ENCODE measurements around the gene ADCY10. TPM values are rescaled to one million over a fixed set of nuclear protein-coding genes. Genes with fewer than 3 reads are reported as not detected.
A peak's percentile ranks its signal among the peaks of the same experiment; 100 is the strongest.

The ADCY10 gene
- total and polyA plus RNA-seq, 9 of the 15 experiments (the other 6 are each of a cell fraction or from before 2014, with no cell fraction given), result 0.08 to 0.86 (median 0.22) TPM

GRCh38 chr1:167936068-167936929 lies 22.4 kb upstream of the ADCY10 start, which contains the start of gene DCAF6 (continued):
- peak; percentile 78; the same call in 1 of the 2 replicates for TF ChIP-seq MTA3 (IDR thresholded peaks at IDR 0.05; ENCODE audit: borderline replicate concordance)
- no peak for TF ChIP-seq ZNF408 (CRISPR knock-in tag; IDR thresholded peaks at IDR 0.05; ENCODE audit: low read depth)
- no peak for TF ChIP-seq GABPB2 (CRISPR knock-in tag; conservative IDR thresholded peaks at IDR 0.05)
- TF ChIP-seq, protein P1, sequence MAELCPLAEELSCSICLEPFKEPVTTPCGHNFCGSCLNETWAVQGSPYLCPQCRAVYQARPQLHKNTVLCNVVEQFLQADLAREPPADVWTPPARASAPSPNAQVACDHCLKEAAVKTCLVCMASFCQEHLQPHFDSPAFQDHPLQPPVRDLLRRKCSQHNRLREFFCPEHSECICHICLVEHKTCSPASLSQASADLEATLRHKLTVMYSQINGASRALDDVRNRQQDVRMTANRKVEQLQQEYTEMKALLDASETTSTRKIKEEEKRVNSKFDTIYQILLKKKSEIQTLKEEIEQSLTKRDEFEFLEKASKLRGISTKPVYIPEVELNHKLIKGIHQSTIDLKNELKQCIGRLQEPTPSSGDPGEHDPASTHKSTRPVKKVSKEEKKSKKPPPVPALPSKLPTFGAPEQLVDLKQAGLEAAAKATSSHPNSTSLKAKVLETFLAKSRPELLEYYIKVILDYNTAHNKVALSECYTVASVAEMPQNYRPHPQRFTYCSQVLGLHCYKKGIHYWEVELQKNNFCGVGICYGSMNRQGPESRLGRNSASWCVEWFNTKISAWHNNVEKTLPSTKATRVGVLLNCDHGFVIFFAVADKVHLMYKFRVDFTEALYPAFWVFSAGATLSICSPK (IDR thresholded peaks at IDR 0.05; ENCODE audit: borderline replicate concordance), result no peak
- TF ChIP-seq ESRRA (IDR thresholded peaks at IDR 0.05; ENCODE audit: borderline replicate concordance, low read depth), result peak; percentile 64
- TF ChIP-seq POLR2B (IDR thresholded peaks at IDR 0.05; ENCODE audit: low read depth, partially characterized antibody), result peak; percentile 89
- TF ChIP-seq CCNT2 (IDR thresholded peaks at IDR 0.05; ENCODE audit: borderline replicate concordance, extremely low read depth, insufficient read length, low read depth, low read length), result peak; percentile 97
- TF ChIP-seq, protein P2, sequence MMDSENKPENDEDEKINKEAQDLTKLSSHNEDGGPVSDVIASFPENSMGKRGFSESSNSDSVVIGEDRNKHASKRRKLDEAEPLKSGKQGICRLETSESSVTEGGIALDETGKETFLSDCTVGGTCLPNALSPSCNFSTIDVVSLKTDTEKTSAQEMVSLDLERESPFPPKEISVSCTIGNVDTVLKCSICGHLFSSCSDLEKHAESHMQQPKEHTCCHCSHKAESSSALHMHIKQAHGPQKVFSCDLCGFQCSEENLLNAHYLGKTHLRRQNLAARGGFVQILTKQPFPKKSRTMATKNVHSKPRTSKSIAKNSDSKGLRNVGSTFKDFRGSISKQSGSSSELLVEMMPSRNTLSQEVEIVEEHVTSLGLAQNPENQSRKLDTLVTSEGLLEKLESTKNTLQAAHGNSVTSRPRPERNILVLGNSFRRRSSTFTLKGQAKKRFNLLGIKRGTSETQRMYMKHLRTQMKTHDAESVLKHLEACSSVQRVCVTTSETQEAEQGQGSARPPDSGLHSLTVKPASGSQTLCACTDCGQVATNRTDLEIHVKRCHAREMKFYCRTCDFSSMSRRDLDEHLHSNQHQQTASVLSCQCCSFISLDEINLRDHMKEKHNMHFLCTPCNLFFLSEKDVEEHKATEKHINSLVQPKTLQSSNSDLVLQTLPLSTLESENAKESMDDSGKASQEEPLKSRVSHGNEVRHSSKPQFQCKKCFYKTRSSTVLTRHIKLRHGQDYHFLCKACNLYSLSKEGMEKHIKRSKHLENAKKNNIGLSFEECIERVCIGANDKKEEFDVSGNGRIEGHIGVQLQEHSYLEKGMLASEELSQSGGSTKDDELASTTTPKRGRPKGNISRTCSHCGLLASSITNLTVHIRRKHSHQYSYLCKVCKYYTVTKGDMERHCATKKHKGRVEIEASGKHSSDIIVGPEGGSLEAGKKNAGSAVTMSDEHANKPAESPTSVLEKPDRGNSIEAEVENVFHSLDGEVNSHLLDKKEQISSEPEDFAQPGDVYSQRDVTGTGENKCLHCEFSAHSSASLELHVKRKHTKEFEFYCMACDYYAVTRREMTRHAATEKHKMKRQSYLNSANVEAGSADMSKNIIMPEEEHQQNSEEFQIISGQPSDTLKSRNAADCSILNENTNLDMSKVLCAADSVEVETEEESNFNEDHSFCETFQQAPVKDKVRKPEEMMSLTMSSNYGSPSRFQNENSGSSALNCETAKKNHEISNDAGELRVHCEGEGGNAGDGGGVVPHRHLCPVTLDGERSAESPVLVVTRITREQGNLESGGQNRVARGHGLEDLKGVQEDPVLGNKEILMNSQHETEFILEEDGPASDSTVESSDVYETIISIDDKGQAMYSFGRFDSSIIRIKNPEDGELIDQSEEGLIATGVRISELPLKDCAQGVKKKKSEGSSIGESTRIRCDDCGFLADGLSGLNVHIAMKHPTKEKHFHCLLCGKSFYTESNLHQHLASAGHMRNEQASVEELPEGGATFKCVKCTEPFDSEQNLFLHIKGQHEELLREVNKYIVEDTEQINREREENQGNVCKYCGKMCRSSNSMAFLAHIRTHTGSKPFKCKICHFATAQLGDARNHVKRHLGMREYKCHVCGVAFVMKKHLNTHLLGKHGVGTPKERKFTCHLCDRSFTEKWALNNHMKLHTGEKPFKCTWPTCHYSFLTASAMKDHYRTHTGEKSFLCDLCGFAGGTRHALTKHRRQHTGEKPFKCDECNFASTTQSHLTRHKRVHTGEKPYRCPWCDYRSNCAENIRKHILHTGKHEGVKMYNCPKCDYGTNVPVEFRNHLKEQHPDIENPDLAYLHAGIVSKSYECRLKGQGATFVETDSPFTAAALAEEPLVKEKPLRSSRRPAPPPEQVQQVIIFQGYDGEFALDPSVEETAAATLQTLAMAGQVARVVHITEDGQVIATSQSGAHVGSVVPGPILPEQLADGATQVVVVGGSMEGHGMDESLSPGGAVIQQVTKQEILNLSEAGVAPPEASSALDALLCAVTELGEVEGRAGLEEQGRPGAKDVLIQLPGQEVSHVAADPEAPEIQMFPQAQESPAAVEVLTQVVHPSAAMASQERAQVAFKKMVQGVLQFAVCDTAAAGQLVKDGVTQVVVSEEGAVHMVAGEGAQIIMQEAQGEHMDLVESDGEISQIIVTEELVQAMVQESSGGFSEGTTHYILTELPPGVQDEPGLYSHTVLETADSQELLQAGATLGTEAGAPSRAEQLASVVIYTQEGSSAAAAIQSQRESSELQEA (IDR thresholded peaks at IDR 0.05; ENCODE audit: low read depth), result no peak
- 0 out of 2 replicates have a peak, but pooled peaks have one; percentile 3 for TF ChIP-seq TCF3 (CRISPR knock-in tag; IDR thresholded peaks at IDR 0.05)
- TF ChIP-seq HMG20A (CRISPR knock-in tag; conservative IDR thresholded peaks at IDR 0.05), result peak; percentile 66; the same call in 1 of the 2 replicates
- TF ChIP-seq, protein P3, sequence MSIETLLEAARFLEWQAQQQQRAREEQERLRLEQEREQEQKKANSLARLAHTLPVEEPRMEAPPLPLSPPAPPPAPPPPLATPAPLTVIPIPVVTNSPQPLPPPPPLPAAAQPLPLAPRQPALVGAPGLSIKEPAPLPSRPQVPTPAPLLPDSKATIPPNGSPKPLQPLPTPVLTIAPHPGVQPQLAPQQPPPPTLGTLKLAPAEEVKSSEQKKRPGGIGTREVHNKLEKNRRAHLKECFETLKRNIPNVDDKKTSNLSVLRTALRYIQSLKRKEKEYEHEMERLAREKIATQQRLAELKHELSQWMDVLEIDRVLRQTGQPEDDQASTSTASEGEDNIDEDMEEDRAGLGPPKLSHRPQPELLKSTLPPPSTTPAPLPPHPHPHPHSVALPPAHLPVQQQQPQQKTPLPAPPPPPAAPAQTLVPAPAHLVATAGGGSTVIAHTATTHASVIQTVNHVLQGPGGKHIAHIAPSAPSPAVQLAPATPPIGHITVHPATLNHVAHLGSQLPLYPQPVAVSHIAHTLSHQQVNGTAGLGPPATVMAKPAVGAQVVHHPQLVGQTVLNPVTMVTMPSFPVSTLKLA (conservative IDR thresholded peaks at IDR 0.05), result peak; percentile 67 to 77
